Stimulated activated CD4-positive, alpha-beta T cell treated with anti-CD3 and anti-CD28 coated beads, TNF-alpha, amount 100 ng/mL, for 24 hours (primary cell): ENCODE measurements around the gene FBXO4.
"Not testable (repeated sequence)": the region's sequence is repeated elsewhere in the genome, so short reads cannot be mapped to it uniquely, and the experiment has no call there.

Source experiments
- DNase-seq, 3 experiments: peaks; one replicate each; pipeline ENCODE4 v3.0.0-alpha.2; 2020; ENCODE audit warnings: low read depth in 3 of 3

The FBXO4 gene

DNA sequence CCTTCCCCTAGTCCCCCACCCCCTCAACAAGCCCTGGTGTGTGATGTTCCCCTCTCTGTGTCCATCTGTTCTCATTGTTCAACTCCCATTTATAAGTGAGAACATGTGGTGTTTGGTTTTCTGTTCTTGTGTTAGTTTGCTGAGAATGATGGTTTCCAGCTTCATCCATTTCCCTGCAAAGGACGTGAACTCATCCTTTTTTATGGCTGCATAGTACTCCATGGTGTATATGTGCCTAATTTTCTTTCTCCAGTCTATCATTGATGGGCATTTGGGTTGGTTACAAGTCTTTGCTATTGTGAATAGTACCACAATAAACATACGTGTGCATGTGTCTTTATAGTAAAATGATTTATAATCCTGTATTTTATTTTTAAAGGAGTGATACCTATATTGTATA, 57.8 kb downstream of the FBXO4 start:
- DNase-seq = not testable (repeated sequence)

DNA sequence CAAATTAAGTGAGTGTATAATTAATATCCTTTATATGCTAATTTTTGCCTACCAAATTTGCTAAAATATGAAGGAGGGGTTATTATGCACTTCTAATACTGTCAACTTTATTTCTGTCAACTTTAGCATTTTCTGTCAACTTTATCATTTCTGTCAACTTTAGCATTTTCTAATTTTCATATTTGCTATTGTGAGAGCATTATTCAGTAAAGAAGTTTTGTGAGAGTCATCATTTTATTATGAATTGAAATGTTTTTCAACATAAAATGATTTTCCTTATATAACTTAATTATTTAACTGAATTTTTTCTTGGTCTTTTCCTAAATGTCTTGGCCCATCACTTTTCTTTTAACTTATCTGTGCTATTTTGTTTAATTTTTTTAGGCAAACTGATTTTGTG, 58.2 kb downstream of the FBXO4 start:
- DNase-seq = no peak

DNA sequence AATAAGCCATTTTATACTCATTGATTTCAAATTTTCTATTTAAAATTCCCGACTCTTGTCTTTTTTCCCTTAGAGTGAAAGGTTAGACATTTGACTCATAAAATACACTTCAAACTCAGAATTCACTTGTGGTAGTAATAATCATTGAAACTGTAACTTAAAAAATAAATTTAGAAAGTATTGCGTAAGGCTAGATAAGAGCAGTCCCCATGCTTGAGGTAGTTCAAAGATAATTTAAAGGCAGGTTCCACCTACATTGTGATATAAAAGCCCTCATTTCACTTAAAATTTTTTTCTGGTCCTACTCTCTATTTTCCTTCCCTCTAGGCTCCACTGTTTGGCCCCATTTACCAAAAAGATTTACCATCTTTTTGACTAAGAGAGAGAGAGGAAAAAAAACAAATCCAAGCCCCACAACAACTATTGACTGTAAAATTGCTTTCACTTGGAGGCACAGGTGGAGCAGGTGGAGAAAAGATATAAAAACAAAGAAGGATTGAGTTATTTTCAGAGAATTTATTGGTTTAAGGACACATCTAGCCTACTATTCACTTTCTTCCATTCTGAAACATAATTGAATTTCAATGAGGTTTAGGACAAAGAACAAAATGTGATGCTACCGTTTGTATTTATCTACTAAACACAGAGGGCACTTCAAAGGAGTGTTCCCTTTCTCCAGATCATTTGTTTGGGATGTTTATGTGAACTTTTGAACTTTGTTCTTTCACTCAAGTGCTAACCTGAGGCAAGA, 61.0 kb downstream of the FBXO4 start:
- DNase-seq = no peak
